Thymus (tissue), 14 donors: ENCODE measurements around the gene RPL38. TPM values are rescaled to one million over a fixed set of nuclear protein-coding genes. Genes with fewer than 3 reads are reported as not detected.

Experiments used
- DNase-seq, 9 donors: peaks; one replicate each; pipeline ENCODE4 v3.0.0-alpha.2; 2013; ENCODE audit warnings: low spot score in 9 of 9, low read depth in 6 of 9, missing footprints in 1 of 9
- H3K27ac ChIP-seq, 2 donors: one replicate each; pipeline ENCODE4 v1.5.1; 2013; ENCODE audit warnings: control low read depth in 1 of 2, low read depth in 1 of 2, low read length in 1 of 2, mild to moderate bottlenecking in 1 of 2, moderate library complexity in 1 of 2
- H3K27me3 ChIP-seq, 2 donors: one replicate each; pipeline ENCODE4 v1.5.1; 2013; ENCODE audit warnings: low read length in 1 of 2; ENCODE audit not compliant: control insufficient read depth in 2 of 2, insufficient read depth in 1 of 2
- H3K36me3 ChIP-seq, 2 donors: one replicate each; pipeline ENCODE4 v1.5.1; 2013; ENCODE audit warnings: low read length in 1 of 2, mild to moderate bottlenecking in 1 of 2, moderate library complexity in 1 of 2; ENCODE audit not compliant: control insufficient read depth in 2 of 2, insufficient read depth in 2 of 2
- H3K4me1 ChIP-seq, 2 donors: one replicate each; pipeline ENCODE4 v1.5.1; 2013; ENCODE audit warnings: low read length in 2 of 2; ENCODE audit not compliant: control insufficient read depth in 2 of 2, insufficient read depth in 2 of 2
- H3K4me3 ChIP-seq, 2 donors: one replicate each; pipeline ENCODE4 v1.5.1; 2013; ENCODE audit warnings: low read length in 2 of 2, control low read depth in 1 of 2, mild to moderate bottlenecking in 1 of 2
- H3K9me3 ChIP-seq, 2 donors: one replicate each; pipeline ENCODE4 v1.5.1; 2013; ENCODE audit warnings: low read length in 1 of 2, mild to moderate bottlenecking in 1 of 2; ENCODE audit not compliant: control insufficient read depth in 2 of 2, insufficient read depth in 1 of 2
- WGBS: extraction: QIAGEN DNeasy Blood & Tissue Kit; methylation state at CpG from one replicate; pipeline ENCODE4 v1.1.7; 2013; 5-methylcytosine and 5-hydroxymethylcytosine counted together
- long read RNA-seq, 10 donors: transcript quantifications; one replicate each; lab custom pipeline, GENCODE V29; 2026
- polyA plus RNA-seq: library from polyadenylated mRNA; stranded (reverse); fragments of 200-250 nt; gene quantifications from one replicate; pipeline ENCODE4 v1.2.3, GENCODE V29; 2013
- total RNA-seq: library from RNA; stranded (reverse); fragments of 120-200 nt; gene quantifications from one replicate; pipeline ENCODE4 v1.2.4, GENCODE V29; 2013
- donor health status: healthy.

The RPL38 gene
- 2,116 TPM for total RNA-seq
- 3,433 TPM for polyA plus RNA-seq
- long read RNA-seq, donor 1, transcript RPL38-201 (5 exons, 1,170 nt) = major isoform, 138 of 206 reads
- long read RNA-seq, donor 1, transcript RPL38-202 (5 exons, 431 nt) = minor isoform, 14 of 206 reads
- long read RNA-seq, donor 1, transcript RPL38-206 (4 exons, 532 nt) = minor isoform, 13 of 206 reads
- long read RNA-seq, donor 1, transcript RPL38-207 (4 exons, 429 nt) = minor isoform, 6 of 206 reads
- long read RNA-seq, donor 1, partial matches to known transcripts = 18 of 206 reads
- long read RNA-seq, donor 1, other reads (novel, unspliced or antisense) = 15 of 206 reads
- long read RNA-seq, donor 2 = 0 reads
- long read RNA-seq, donor 3, transcript RPL38-207 (4 exons, 429 nt) = minor isoform, 116 of 2,542 reads
- long read RNA-seq, donor 3, transcript RPL38-202 (5 exons, 431 nt) = minor isoform, 189 of 2,542 reads
- long read RNA-seq, donor 3, transcript RPL38-206 (4 exons, 532 nt) = minor isoform, 98 of 2,542 reads
- long read RNA-seq, donor 3, transcript RPL38-201 (5 exons, 1,170 nt) = major isoform, 1,773 of 2,542 reads
- long read RNA-seq, donor 3, partial matches to known transcripts = 195 of 2,542 reads
- long read RNA-seq, donor 3, other reads (novel, unspliced or antisense) = 142 of 2,542 reads
- long read RNA-seq, donor 4, transcript RPL38-201 (5 exons, 1,170 nt) = major isoform, 639 of 994 reads
- long read RNA-seq, donor 4, transcript RPL38-202 (5 exons, 431 nt) = minor isoform, 101 of 994 reads
- long read RNA-seq, donor 4, transcript RPL38-207 (4 exons, 429 nt) = minor isoform, 59 of 994 reads
- long read RNA-seq, donor 4, transcript RPL38-206 (4 exons, 532 nt) = minor isoform, 43 of 994 reads
- long read RNA-seq, donor 4, partial matches to known transcripts = 95 of 994 reads
- long read RNA-seq, donor 4, other reads (novel, unspliced or antisense) = 43 of 994 reads
- long read RNA-seq, donor 5, transcript RPL38-201 (5 exons, 1,170 nt) = major isoform, 2,091 of 3,107 reads
- long read RNA-seq, donor 5, transcript RPL38-206 (4 exons, 532 nt) = minor isoform, 145 of 3,107 reads
- long read RNA-seq, donor 5, transcript RPL38-202 (5 exons, 431 nt) = minor isoform, 272 of 3,107 reads
- long read RNA-seq, donor 5, transcript RPL38-207 (4 exons, 429 nt) = minor isoform, 121 of 3,107 reads
- long read RNA-seq, donor 5, partial matches to known transcripts = 275 of 3,107 reads
- long read RNA-seq, donor 5, other reads (novel, unspliced or antisense) = 160 of 3,107 reads
- long read RNA-seq, donor 6, transcript RPL38-206 (4 exons, 532 nt) = minor isoform, 27 of 576 reads
- long read RNA-seq, donor 6, transcript RPL38-202 (5 exons, 431 nt) = minor isoform, 48 of 576 reads
- long read RNA-seq, donor 6, transcript RPL38-201 (5 exons, 1,170 nt) = major isoform, 409 of 576 reads
- long read RNA-seq, donor 6, transcript RPL38-207 (4 exons, 429 nt) = minor isoform, 23 of 576 reads
- long read RNA-seq, donor 6, partial matches to known transcripts = 49 of 576 reads
- long read RNA-seq, donor 6, other reads (novel, unspliced or antisense) = 16 of 576 reads
- long read RNA-seq, donor 7, transcript RPL38-206 (4 exons, 532 nt) = minor isoform, 65 of 1,615 reads
- long read RNA-seq, donor 7, transcript RPL38-202 (5 exons, 431 nt) = minor isoform, 126 of 1,615 reads
- long read RNA-seq, donor 7, transcript RPL38-207 (4 exons, 429 nt) = minor isoform, 52 of 1,615 reads
- long read RNA-seq, donor 7, transcript RPL38-201 (5 exons, 1,170 nt) = major isoform, 1,052 of 1,615 reads
- long read RNA-seq, donor 7, partial matches to known transcripts = 219 of 1,615 reads
- long read RNA-seq, donor 7, other reads (novel, unspliced or antisense) = 76 of 1,615 reads
- long read RNA-seq, donor 8, transcript RPL38-207 (4 exons, 429 nt) = minor isoform, 30 of 610 reads
- long read RNA-seq, donor 8, transcript RPL38-201 (5 exons, 1,170 nt) = major isoform, 431 of 610 reads
- long read RNA-seq, donor 8, transcript RPL38-202 (5 exons, 431 nt) = minor isoform, 77 of 610 reads
- long read RNA-seq, donor 8, transcript RPL38-206 (4 exons, 532 nt) = minor isoform, 21 of 610 reads
- long read RNA-seq, donor 8, partial matches to known transcripts = 47 of 610 reads
- long read RNA-seq, donor 8, other reads (novel, unspliced or antisense) = 0 of 610 reads
- long read RNA-seq, donor 9, transcript RPL38-207 (4 exons, 429 nt) = minor isoform, 34 of 832 reads
- long read RNA-seq, donor 9, transcript RPL38-206 (4 exons, 532 nt) = minor isoform, 39 of 832 reads
- long read RNA-seq, donor 9, transcript RPL38-201 (5 exons, 1,170 nt) = major isoform, 555 of 832 reads
- long read RNA-seq, donor 9, transcript RPL38-202 (5 exons, 431 nt) = minor isoform, 98 of 832 reads
- long read RNA-seq, donor 9, partial matches to known transcripts = 61 of 832 reads
- long read RNA-seq, donor 9, other reads (novel, unspliced or antisense) = 29 of 832 reads
- long read RNA-seq, donor 10, transcript RPL38-206 (4 exons, 532 nt) = minor isoform, 56 of 1,156 reads
- long read RNA-seq, donor 10, transcript RPL38-202 (5 exons, 431 nt) = minor isoform, 126 of 1,156 reads
- long read RNA-seq, donor 10, transcript RPL38-207 (4 exons, 429 nt) = minor isoform, 72 of 1,156 reads
- long read RNA-seq, donor 10, transcript RPL38-201 (5 exons, 1,170 nt) = major isoform, 753 of 1,156 reads
- long read RNA-seq, donor 10, partial matches to known transcripts = 96 of 1,156 reads
- long read RNA-seq, donor 10, other reads (novel, unspliced or antisense) = 39 of 1,156 reads

GRCh38 chr17:74203439-74204240 is at the start of gene RPL38:
Gene RPL38, plus strand, starts transcription at chr17:74203678. Its CDS starts 278 bp downstream, at chr17:74203956.
- Histone ChIP-seq H3K4me3 (peak within 1 kb of the TSS; percentile 90), H3K4me1 (peaks cover 7 to 21% of the 10 kb centered on the region in 2 donors), H3K9me3 (no peaks in the 10 kb centered on the region), H3K27ac (peak within 1 kb of the TSS; percentile 80 to 83), H3K27me3 (peaks cover 6 to 45% of the 10 kb centered on the region in 2 donors), H3K36me3 (peaks cover 32 to 33% of the 10 kb centered on the region in 2 donors)
- WGBS = under 1% methylated on average over 53 of the region's 53 CpGs
- peak; percentile 89 to 99 (median 97) for DNase-seq

GRCh38 chr17:74153821-74154430 is 49.6 kb upstream of the RPL38 start:
- Histone ChIP-seq H3K4me3 (no peak overlapping the region), H3K27me3 (peaks cover 0 to 12% of the 10 kb centered on the region in 2 donors), H3K27ac (peak overlapping the region in 1 of 2 donors; percentile 72), H3K9me3 (no peaks in the 10 kb centered on the region), H3K36me3 (no peaks in the 10 kb centered on the region), H3K4me1 (peaks cover 0 to 5% of the 10 kb centered on the region in 2 donors)
- no peak for DNase-seq
- 93% methylated on average over 11 of the region's 11 CpGs for WGBS

DNA sequence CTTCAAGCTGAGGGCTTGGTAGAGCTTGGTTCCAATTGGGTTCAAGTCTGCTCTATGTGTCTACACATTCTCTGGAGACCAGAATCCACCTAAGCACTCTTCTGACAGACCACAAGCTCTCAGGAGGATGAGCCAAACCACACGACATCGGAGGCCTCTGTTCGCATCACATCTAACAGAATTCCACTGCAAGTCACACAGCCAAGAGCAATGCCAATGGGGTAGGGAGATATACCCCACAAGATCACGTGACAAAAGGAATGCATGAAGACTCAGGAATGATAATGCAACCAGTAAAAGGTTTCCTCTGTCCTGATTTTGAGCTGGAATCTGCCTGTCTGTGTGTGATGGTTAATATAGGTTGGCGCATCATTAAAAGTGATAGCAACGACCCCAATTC is 46.6 kb upstream of the RPL38 start:
- Histone ChIP-seq H3K4me1 (peaks cover 0 to 11% of the 10 kb centered on the region in 2 donors), H3K9me3 (peaks cover 0 to 1% of the 10 kb centered on the region in 2 donors), H3K4me3 (no peak overlapping the region), H3K36me3 (no peaks in the 10 kb centered on the region), H3K27ac (no peak overlapping the region), H3K27me3 (peaks cover 0 to 3% of the 10 kb centered on the region in 2 donors)
- 91% methylated on average over 6 of the region's 6 CpGs for WGBS
- no peak for DNase-seq

DNA sequence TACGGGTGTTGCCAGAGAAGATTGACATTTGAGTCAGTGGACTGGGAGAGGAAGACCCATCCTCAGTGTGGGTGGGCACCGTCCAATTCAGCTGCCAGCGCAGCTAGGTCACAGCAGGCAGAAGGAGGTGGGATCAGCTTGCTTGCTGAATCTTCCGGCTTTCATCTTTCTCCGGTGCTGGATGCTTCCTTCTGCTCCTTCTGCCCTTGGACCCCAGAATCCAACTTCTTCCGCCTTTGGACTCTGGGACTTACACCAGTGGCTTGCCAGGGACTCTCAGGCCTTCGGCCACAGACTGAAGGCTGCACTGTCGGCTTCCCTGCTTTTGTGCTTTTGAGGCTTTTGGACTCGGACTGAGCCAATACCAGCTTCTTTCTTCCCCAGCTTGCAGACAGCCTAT is 46.1 kb upstream of the RPL38 start:
- H3K27ac ChIP-seq = no peak overlapping the region
- H3K27me3 ChIP-seq = peaks cover 0 to 3% of the 10 kb centered on the region in 2 donors
- H3K36me3 ChIP-seq = no peaks in the 10 kb centered on the region
- H3K4me3 ChIP-seq = no peak overlapping the region
- no peak for DNase-seq
- peaks cover 0 to 1% of the 10 kb centered on the region in 2 donors for H3K9me3 ChIP-seq
- 96% methylated on average over 9 of the region's 9 CpGs for WGBS
- peaks cover 0 to 11% of the 10 kb centered on the region in 2 donors for H3K4me1 ChIP-seq

DNA sequence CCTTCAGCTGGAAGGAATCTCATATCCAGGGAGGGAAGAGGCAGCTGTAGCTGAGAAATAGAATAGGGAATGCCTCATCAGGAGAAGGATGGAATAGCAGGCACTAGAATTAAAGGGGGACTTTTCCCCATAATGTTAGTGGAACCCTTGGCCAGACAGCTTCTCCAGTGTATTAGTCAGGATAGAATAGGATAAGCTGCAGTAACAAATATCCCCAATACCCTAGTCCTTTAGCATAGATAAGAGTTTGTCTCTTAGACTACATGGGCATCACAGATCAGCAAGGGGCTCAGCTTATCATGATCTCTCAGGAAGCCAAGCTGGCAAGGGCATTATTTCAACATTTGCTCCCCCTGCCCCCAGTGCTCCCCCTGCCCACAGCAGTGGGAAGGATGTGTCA is 44.7 kb upstream of the RPL38 start:
- Histone ChIP-seq H3K4me1 (peaks cover 0 to 7% of the 10 kb centered on the region in 2 donors), H3K36me3 (no peaks in the 10 kb centered on the region), H3K4me3 (no peak overlapping the region), H3K27ac (no peak overlapping the region), H3K9me3 (peaks cover 0 to 1% of the 10 kb centered on the region in 2 donors), H3K27me3 (peaks cover 0 to 4% of the 10 kb centered on the region in 2 donors)
- DNase-seq = no peak

DNA sequence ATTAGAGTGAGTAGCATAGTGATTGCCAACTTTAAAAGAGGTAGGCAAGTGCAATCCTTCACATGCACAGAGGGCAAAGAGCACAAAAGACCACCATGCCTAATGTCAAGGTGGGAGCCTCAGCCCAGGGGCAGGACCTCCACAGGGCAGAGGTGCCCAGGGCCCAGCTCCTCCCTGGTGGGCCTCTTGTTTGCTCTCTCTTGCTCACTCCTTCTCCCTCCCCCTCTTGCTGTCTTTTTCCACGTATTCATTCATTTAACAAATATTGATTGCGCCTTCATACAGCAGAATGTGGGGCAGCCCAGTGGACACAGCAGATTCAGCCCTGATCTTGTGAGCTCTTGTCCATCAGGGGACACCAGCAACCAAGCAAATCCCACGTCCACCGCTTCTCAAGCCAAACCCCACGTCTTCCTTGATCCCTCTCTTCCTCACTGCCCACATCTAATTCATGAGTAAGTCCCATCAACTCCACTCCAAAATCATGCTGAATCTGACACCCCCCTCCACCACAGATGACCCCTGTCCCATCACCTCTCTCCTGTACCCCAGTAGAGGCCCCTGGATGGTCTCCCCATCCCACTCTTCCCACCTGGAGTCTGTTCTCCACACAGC is 44.1 kb upstream of the RPL38 start:
- H3K4me3 ChIP-seq = no peak overlapping the region
- 97% methylated on average over 5 of the region's 5 CpGs for WGBS
- DNase-seq = no peak
- H3K36me3 ChIP-seq = no peaks in the 10 kb centered on the region
- H3K27ac ChIP-seq = no peak overlapping the region
- H3K9me3 ChIP-seq = peaks cover 0 to 1% of the 10 kb centered on the region in 2 donors
- H3K27me3 ChIP-seq = peaks cover 0 to 7% of the 10 kb centered on the region in 2 donors
- H3K4me1 ChIP-seq = peaks cover 0 to 6% of the 10 kb centered on the region in 2 donors
